Measurements from ENCODE around the gene MIEF1. TPM values are rescaled to one million over a fixed set of nuclear protein-coding genes. Genes with fewer than 3 reads are reported as not detected.
A peak's percentile ranks its signal among the peaks of the same experiment; 100 is the strongest.
"Not testable (repeated sequence)": the region's sequence is repeated elsewhere in the genome, so short reads cannot be mapped to it uniquely, and the experiment has no call there.

MIEF1 gene
- total and polyA plus RNA-seq, 2 donors (not counting 1 experiment from before 2014, with no cell fraction given): 9.8 to 37.2 TPM

DNA sequence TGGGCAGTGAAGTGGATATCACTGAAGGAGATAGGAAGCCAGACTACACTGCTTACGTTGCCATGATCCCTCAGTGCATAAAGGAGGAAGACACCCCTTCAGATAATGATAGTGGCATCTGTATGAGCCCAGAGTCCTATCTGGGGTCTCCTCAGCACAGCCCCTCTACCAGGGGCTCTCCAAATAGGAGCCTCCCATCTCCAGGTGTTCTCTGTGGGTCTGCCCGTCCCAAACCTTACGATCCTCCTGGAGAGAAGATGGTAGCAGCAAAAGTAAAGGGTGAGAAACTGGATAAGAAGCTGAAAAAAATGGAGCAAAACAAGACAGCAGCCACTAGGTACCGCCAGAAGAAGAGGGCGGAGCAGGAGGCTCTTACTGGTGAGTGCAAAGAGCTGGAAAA lies 20.0 kb downstream of the MIEF1 start:
- not testable (repeated sequence) for H2AFZ ChIP-seq (ENCODE audit: insufficient read depth, low read depth, low read length, poor library complexity, severe bottlenecking); H3K27me3 ChIP-seq (replicated peaks in 1 of 4; ENCODE audit: control extremely low read depth in 1 of 4, control insufficient read depth in 3 of 4, insufficient read depth in 4 of 4, low read length in 3 of 4); DNase-seq; H3K9me3 ChIP-seq (ENCODE audit: control extremely low read depth in 1 of 3, control insufficient read depth in 2 of 3, insufficient read depth in 1 of 3, low read length in 2 of 3); H3K27me3 Mint-ChIP-seq; H3K9me3 Mint-ChIP-seq (ENCODE audit: insufficient read depth); ATAC-seq (ENCODE audit: low read depth)
- Histone ChIP-seq H4K20me1 (ENCODE audit: control insufficient read depth, insufficient read depth, low read length, poor library complexity, severe bottlenecking) (peaks cover 57% of the 10 kb centered on the region), H3K4me2 (replicated peaks; ENCODE audit: low read depth, low read length, poor library complexity, severe bottlenecking) (peak overlapping the region; percentile 93), H3K36me3 (replicated peaks in 1 of 2; ENCODE audit: control extremely low read depth in 1 of 2, control insufficient read depth in 1 of 2, extremely low read depth in 1 of 2, insufficient read depth in 2 of 2, low read length in 1 of 2) (peaks cover 0 to 42% of the 10 kb centered on the region in 2 experiments), H3K9ac (ENCODE audit: low read length) (peak overlapping the region; percentile 100), H3K79me2 (ENCODE audit: control insufficient read depth, insufficient read depth, low read length) (peaks cover 67% of the 10 kb centered on the region), H3K4me3 (ENCODE audit: control extremely low read depth in 1 of 5, extremely low read depth in 1 of 5, insufficient read depth in 1 of 5, low read depth in 2 of 5, low read length in 4 of 5) (peak overlapping the region in 3 of 5 experiments; percentile 82 to 100 (median 99)), H3K4me1 (ENCODE audit: control insufficient read depth in 2 of 2, insufficient read depth in 2 of 2, low read length in 2 of 2) (peaks cover 37 to 61% of the 10 kb centered on the region in 2 donors), H3K27ac (ENCODE audit: low read length in 2 of 2) (peak overlapping the region in 1 of 2 donors; percentile 95)
- ChIA-PET POLR2A (interaction anchor here (0.7 to 2.5 kb wide), 2 partner anchors 203 to 1764 kb away, joined by 8 to 30 read pairs; partner anchors contain the start of gene RPL3), CTCF (interaction anchor here (0.7 to 2.6 kb wide), 6 partner anchors 8 to 205 kb away, joined by 4 to 54 read pairs (median 4); partner anchors contain the start of gene RPL3)
- peak overlapping the region; percentile 98 for H3K27ac Mint-ChIP-seq
- no CpG with 5 or more reads among the region's 5 CpGs for WGBS (ENCODE audit: insufficient coverage)
- H3K4me3 Mint-ChIP-seq: peak overlapping the region; percentile 94
- intact Hi-C loops (cut with micrococcal nuclease): loop anchor here (10.0 kb wide), 1 partner anchor 647 kb away; the partner anchor contains the start of gene CBX6
- H3K4me1 Mint-ChIP-seq: peaks cover 63% of the 10 kb centered on the region

DNA sequence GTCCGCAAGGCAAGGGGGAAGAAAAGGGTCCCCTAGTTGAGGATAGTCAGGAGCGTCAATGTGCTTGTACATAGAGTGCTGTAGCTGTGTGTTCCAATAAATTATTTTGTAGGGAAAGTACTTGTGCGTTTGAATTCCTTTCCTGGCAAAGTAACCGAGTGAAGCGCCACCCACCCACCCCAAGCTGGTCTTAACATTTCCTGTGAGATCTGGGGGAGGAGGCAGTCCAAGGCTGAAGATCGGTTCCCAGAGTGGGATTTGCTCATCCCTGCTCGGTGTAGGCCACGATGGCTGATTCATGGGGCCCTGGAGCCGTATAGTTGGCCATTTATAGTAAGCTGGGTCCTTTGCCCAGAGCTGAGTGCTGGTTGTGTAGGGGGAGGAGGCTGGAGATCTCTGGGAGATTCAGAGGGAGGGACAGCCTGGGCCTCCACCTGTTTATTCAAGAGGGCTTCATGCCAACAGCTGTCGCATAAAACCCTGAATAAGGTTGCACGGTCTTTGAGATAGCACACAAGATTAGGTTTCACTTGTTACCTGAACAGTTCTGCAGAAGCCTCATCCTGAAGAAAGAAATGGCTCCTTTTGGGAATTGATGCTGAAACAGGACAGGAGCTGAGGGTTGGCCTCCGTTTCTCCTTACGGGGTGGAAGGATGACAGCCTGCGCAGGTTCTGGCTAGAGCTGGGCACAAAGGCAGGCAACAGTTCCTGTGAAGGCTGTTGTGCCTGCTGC lies 20.6 kb downstream of the MIEF1 start:
- H3K9me3 Mint-ChIP-seq (ENCODE audit: insufficient read depth): no peaks in the 10 kb centered on the region
- Histone ChIP-seq H3K9me3 (ENCODE audit: control extremely low read depth in 1 of 3, control insufficient read depth in 2 of 3, insufficient read depth in 1 of 3, low read length in 2 of 3) (peaks cover 0 to 7% (median 0%) of the 10 kb centered on the region in 3 donors), H3K4me3 (ENCODE audit: control extremely low read depth in 1 of 5, extremely low read depth in 1 of 5, insufficient read depth in 1 of 5, low read depth in 2 of 5, low read length in 4 of 5) (peak overlapping the region in 2 of 5 experiments; percentile 7 to 18), H2AFZ (ENCODE audit: insufficient read depth, low read depth, low read length, poor library complexity, severe bottlenecking) (no peak overlapping the region), H3K4me2 (replicated peaks; ENCODE audit: low read depth, low read length, poor library complexity, severe bottlenecking) (peak overlapping the region; percentile 50), H3K27ac (ENCODE audit: low read length in 2 of 2) (peak overlapping the region; percentile 6 to 17), H3K36me3 (replicated peaks in 1 of 2; ENCODE audit: control extremely low read depth in 1 of 2, control insufficient read depth in 1 of 2, extremely low read depth in 1 of 2, insufficient read depth in 2 of 2, low read length in 1 of 2) (peaks cover 0 to 42% of the 10 kb centered on the region in 2 experiments), H3K79me2 (ENCODE audit: control insufficient read depth, insufficient read depth, low read length) (peaks cover 72% of the 10 kb centered on the region), H3K27me3 (replicated peaks in 1 of 4; ENCODE audit: control extremely low read depth in 1 of 4, control insufficient read depth in 3 of 4, insufficient read depth in 4 of 4, low read length in 3 of 4) (no peaks in the 10 kb centered on the region), H3K4me1 (ENCODE audit: control insufficient read depth in 2 of 2, insufficient read depth in 2 of 2, low read length in 2 of 2) (peaks cover 43 to 68% of the 10 kb centered on the region in 2 donors), H4K20me1 (ENCODE audit: control insufficient read depth, insufficient read depth, low read length, poor library complexity, severe bottlenecking) (peaks cover 63% of the 10 kb centered on the region), H3K9ac (ENCODE audit: low read length) (peak overlapping the region; percentile 0)
- POLR2A ChIA-PET: interaction anchor here (0.8 to 1.0 kb wide), 2 partner anchors 21 to 203 kb away, joined by 3 read pairs; partner anchors contain the start of gene MIEF1
- peak overlapping the region; percentile 94 for H3K4me3 Mint-ChIP-seq
- H3K27me3 Mint-ChIP-seq: no peaks in the 10 kb centered on the region
- TF ChIP-seq EZH2 (IDR thresholded peaks at IDR 0.05; ENCODE audit: borderline replicate concordance, insufficient read depth, low read depth, low read length, poor library complexity, severe bottlenecking): no peak
- TF ChIP-seq, protein P1, sequence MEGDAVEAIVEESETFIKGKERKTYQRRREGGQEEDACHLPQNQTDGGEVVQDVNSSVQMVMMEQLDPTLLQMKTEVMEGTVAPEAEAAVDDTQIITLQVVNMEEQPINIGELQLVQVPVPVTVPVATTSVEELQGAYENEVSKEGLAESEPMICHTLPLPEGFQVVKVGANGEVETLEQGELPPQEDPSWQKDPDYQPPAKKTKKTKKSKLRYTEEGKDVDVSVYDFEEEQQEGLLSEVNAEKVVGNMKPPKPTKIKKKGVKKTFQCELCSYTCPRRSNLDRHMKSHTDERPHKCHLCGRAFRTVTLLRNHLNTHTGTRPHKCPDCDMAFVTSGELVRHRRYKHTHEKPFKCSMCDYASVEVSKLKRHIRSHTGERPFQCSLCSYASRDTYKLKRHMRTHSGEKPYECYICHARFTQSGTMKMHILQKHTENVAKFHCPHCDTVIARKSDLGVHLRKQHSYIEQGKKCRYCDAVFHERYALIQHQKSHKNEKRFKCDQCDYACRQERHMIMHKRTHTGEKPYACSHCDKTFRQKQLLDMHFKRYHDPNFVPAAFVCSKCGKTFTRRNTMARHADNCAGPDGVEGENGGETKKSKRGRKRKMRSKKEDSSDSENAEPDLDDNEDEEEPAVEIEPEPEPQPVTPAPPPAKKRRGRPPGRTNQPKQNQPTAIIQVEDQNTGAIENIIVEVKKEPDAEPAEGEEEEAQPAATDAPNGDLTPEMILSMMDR (IDR thresholded peaks at IDR 0.05): no peak
- intact Hi-C loops (cut with micrococcal nuclease): loop anchor here (10.0 kb wide), 1 partner anchor 648 kb away; the partner anchor contains the start of gene CBX6
- DNase-seq: peak; percentile 41
- CTCF ChIA-PET: interaction anchor here (0.7 to 2.3 kb wide), 5 partner anchors 9 to 205 kb away, joined by 4 to 10 read pairs (median 4); partner anchors contain the start of gene RPL3
- WGBS (ENCODE audit: insufficient coverage): 63% methylated on average over 10 of the region's 14 CpGs
- ATAC-seq (ENCODE audit: low read depth): no peak
- peaks cover 69% of the 10 kb centered on the region for H3K4me1 Mint-ChIP-seq
- peak overlapping the region; percentile 98 for H3K27ac Mint-ChIP-seq

Measured in B cell (primary cell).